K562 (cell line): ENCODE measurements around the gene C17orf78. TPM values are rescaled to one million over a fixed set of nuclear protein-coding genes. Genes with fewer than 3 reads are reported as not detected.
A peak's percentile ranks its signal among the peaks of the same experiment; 100 is the strongest.

Source experiments
- ATAC-seq: fragments of 200-7000 bp; cut with Tn5 transposase; 3 replicates; pipeline ENCODE4 v1.9.1; 2020; ENCODE audit warnings: moderate library complexity
- BruUV-seq: library from RNA; stranded (reverse); fragments of 400-500 nt; replicated peaks from 2 replicates; lab custom pipeline; 2021; lab: Mats Ljungman, UMichigan
- CTCF ChIA-PET: fragments of 300-600 bp; formaldehyde crosslinking; extraction: SDS; loops from one replicate; lab custom pipeline; 2021; ENCODE audit warnings: low intra/inter-chr PET ratio; lab: Yijun Ruan, JAX
- POLR2A ChIA-PET: fragments of 300-600, 350-650 bp; sonication (Branson Sonifier 250); formaldehyde crosslinking; extraction: SDS; loops from one replicate; lab custom pipeline; 2021; ENCODE audit warnings: antibody characterized with exemption, inconsistent platforms; lab: Yijun Ruan, JAX
- DNase-seq, 4 experiments: peaks; one replicate each; pipeline versions ENCODE4 v3.0.0 to v3.0.0-alpha.2; 2011 to 2018; ENCODE audit warnings: low spot score in 3 of 4, mixed read lengths in 3 of 4; ENCODE audit errors: extremely low read depth in 1 of 4
- FAIRE-seq: peaks from 2 replicates; lab custom pipeline; 2011; peaks lifted over from hg19 to GRCh38; lab: Jason Lieb, UNC
- H2AFZ ChIP-seq: 2 replicates; pipeline ENCODE4 v1.6.0; 2011; ENCODE audit warnings: low read depth, low read length, control low read depth, inconsistent platforms
- H3K27ac ChIP-seq: fragments of 200-600 bp; 3 replicates; pipeline ENCODE4 v1.8.0; 2011; ENCODE audit warnings: low read depth, mild to moderate bottlenecking, control low read depth, inconsistent platforms, low read length, moderate library complexity, mixed read lengths; ENCODE audit errors: extremely low read depth
- H3K27me3 ChIP-seq, 2 experiments: fragments of 300-600 bp in 1 of 2; 2 replicates in 1 of 2; 3 replicates in 1 of 2; pipeline versions ENCODE4 v1.6.0 to v1.8.0; 2011; ENCODE audit warnings: inconsistent platforms in 2 of 2, low read length in 2 of 2, mild to moderate bottlenecking in 1 of 2, mixed read lengths in 1 of 2, moderate library complexity in 1 of 2; ENCODE audit not compliant: control insufficient read depth in 2 of 2, insufficient read depth in 2 of 2
- H3K36me3 ChIP-seq: fragments of 300-600 bp; 3 replicates; pipeline ENCODE4 v1.8.0; 2011; ENCODE audit warnings: mild to moderate bottlenecking, low read length, inconsistent platforms; ENCODE audit not compliant: control insufficient read depth, insufficient read depth
- H3K4me1 ChIP-seq, 2 experiments: fragments of 200-600 bp in 1 of 2; replicated peaks in 1 of 2; 2 replicates in 1 of 2; 3 replicates in 1 of 2; pipeline versions ENCODE4 v1.5.1 to v1.8.0; 2011; ENCODE audit warnings: inconsistent platforms in 2 of 2, low read length in 2 of 2, mild to moderate bottlenecking in 1 of 2, mixed read lengths in 1 of 2, moderate library complexity in 1 of 2; ENCODE audit not compliant: control insufficient read depth in 2 of 2, insufficient read depth in 2 of 2
- H3K4me2 ChIP-seq: 2 replicates; pipeline ENCODE4 v1.6.1; 2011; ENCODE audit warnings: low read length, control low read depth, inconsistent platforms, mixed read lengths; ENCODE audit not compliant: insufficient read depth
- H3K4me3 ChIP-seq: fragments of 200-600 bp; sonication (generic), shearing (Covaris generic); 2 replicates; pipeline ENCODE4 v1.5.1; 2016; ENCODE audit warnings: control low read depth, inconsistent platforms
- H3K79me2 ChIP-seq: fragments of 200-600 bp; 3 replicates; pipeline ENCODE4 v1.8.0; 2011; ENCODE audit warnings: low read length, inconsistent platforms; ENCODE audit not compliant: control insufficient read depth, insufficient read depth
- H3K9ac ChIP-seq, 2 experiments: 2 replicates each; pipeline versions ENCODE4 v1.6.0 to v1.6.1; 2011; ENCODE audit warnings: low read depth in 2 of 2, low read length in 2 of 2, control low read depth in 1 of 2, inconsistent platforms in 1 of 2, mild to moderate bottlenecking in 1 of 2, mixed read lengths in 1 of 2; ENCODE audit not compliant: insufficient read depth in 1 of 2
- H3K9me1 ChIP-seq: one replicate; pipeline ENCODE4 v1.6.0; 2011; ENCODE audit warnings: inconsistent platforms, mild to moderate bottlenecking, low read length, moderate library complexity; ENCODE audit not compliant: control insufficient read depth, insufficient read depth
- H3K9me3 ChIP-seq: replicated peaks from 2 replicates; pipeline ENCODE4 v1.5.1; 2011; ENCODE audit warnings: low read depth, low read length, inconsistent platforms; ENCODE audit not compliant: control insufficient read depth, insufficient read depth
- H4K20me1 ChIP-seq: replicated peaks from 2 replicates; pipeline ENCODE4 v1.6.1; 2011; ENCODE audit warnings: low read length, inconsistent platforms, mixed read lengths; ENCODE audit not compliant: control insufficient read depth, insufficient read depth
- CEBPB ChIP-seq: fragments of 450-650 bp; IDR thresholded peaks from 2 replicates; pipeline ENCODE4 v1.6.1; 2016; ENCODE audit warnings: missing genetic modification characterization, missing compliant biosample characterization
- CEBPG ChIP-seq, 3 experiments: fragments of 200-800 bp in 1 of 3; sonication (Bioruptor generic) in 1 of 3; sonication (generic) in 1 of 3; formaldehyde crosslinking in 1 of 3; IDR thresholded peaks in 2 of 3; conservative IDR thresholded peaks in 1 of 3; 2 replicates each; pipeline versions ENCODE4 v1.6.1 to v1.8.0; 2016 to 2022; ENCODE audit warnings: missing compliant biosample characterization in 2 of 3, missing genetic modification characterization in 2 of 3, mild to moderate bottlenecking in 1 of 3, missing genetic modification reagents in 1 of 3
- FOS ChIP-seq: IDR thresholded peaks from 3 replicates; pipeline ENCODE4 v1.6.1; 2011; ENCODE audit not compliant: insufficient read length; ENCODE audit errors: extremely low read depth
- ID3 ChIP-seq, 2 experiments: fragments of 250-450 bp in 1 of 2; fragments of 450-650 bp in 1 of 2; sonication (Bioruptor Pico) in 1 of 2; IDR thresholded peaks; 2 replicates each; pipeline versions ENCODE4 v1.6.1 to v1.8.0; 2016 to 2021; ENCODE audit warnings: mild to moderate bottlenecking in 2 of 2, moderate library complexity in 2 of 2, missing compliant biosample characterization in 1 of 2, missing genetic modification characterization in 1 of 2
- PPARD ChIP-seq: fragments of 250-450 bp; sonication (Bioruptor Pico); IDR thresholded peaks from 2 replicates; pipeline ENCODE4 v1.8.0; 2022; ENCODE audit warnings: inconsistent platforms, mild to moderate bottlenecking, moderate library complexity
- RHOXF2B ChIP-seq: fragments of 250-450 bp; sonication (Bioruptor Pico); conservative IDR thresholded peaks from 2 replicates; pipeline ENCODE4 v1.5.1; 2021
- WGBS: fragments of 100-300 bp; shearing (Covaris generic); methylation state at CpG from one replicate; pipeline ENCODE4 v1.1.6; 2016; ENCODE audit warnings: low coverage, mixed read lengths; ENCODE audit not compliant: insufficient coverage; ENCODE audit errors: missing lambda C conversion rate; 5-methylcytosine and 5-hydroxymethylcytosine counted together
- in situ Hi-C: fragments of 300-500 bp; cut with MboI; formaldehyde crosslinking; loops from 4 replicates; pipeline ENCODE4 v1.15.0; 2018; ENCODE audit warnings: inconsistent platforms, mixed read lengths
- intact Hi-C: fragments of 100-400 bp; cut with micrococcal nuclease; formaldehyde crosslinking; loops from 2 replicates; pipeline ENCODE4 v1.14.2; 2022
- polyA plus RNA-seq, 8 experiments: library from polyadenylated mRNA; depleted of rRNA in 4 of 8; stranded (reverse) in 5 of 8; unstranded in 3 of 8; fragments of >200 nt; fragmentation: Nextera tagmentation in 2 of 8; fragmentation: Illumina TruSeq in 1 of 8; extraction: Ambion mirVana in 2 of 8; extraction: Trizol in 1 of 8; gene quantifications; 2 replicates each; pipeline versions ENCODE4 v1.2.1 to v1.2.3, GENCODE V29; 2011 to 2014; ENCODE audit warnings: inconsistent platforms in 1 of 8, missing spikeins in 1 of 8
- total RNA-seq, 7 experiments: library from RNA; depleted of rRNA in 6 of 7; stranded (reverse); fragments of >200 nt in 6 of 7; fragmentation: Illumina TruSeq in 2 of 7; extraction: Trizol in 2 of 7; gene quantifications; 2 replicates each; pipeline versions ENCODE4 v1.2.1 to v1.2.3, GENCODE V29; 2011 to 2021; ENCODE audit warnings: low replicate concordance in 1 of 7

C17orf78 gene
- total and polyA plus RNA-seq, 9 of the 15 experiments (the other 6 are each of a cell fraction or from before 2014, with no cell fraction given) = not detected

GRCh38 chr17:37360632-37361031 lies 15.2 kb upstream of the C17orf78 start:
- Histone ChIP-seq H3K27me3 (no peaks in the 10 kb centered on the region), H3K9me1 (no peaks in the 10 kb centered on the region), H3K4me1 (peaks cover 14 to 17% of the 10 kb centered on the region in 2 experiments), H3K9me3 (no peaks in the 10 kb centered on the region), H3K27ac (peak overlapping the region; percentile 97; the same call in 2 of the 3 replicates), H4K20me1 (no peaks in the 10 kb centered on the region), H2AFZ (peak overlapping the region; percentile 92), H3K9ac (peak overlapping the region in 1 of 2 experiments; percentile 92; a peak in 1 of 4 replicates), H3K36me3 (peaks cover 10% of the 10 kb centered on the region; the same call in 1 of the 3 replicates), H3K4me2 (no peak overlapping the region), H3K79me2 (peaks cover 36% of the 10 kb centered on the region), H3K4me3 (no peak overlapping the region)
- intact Hi-C loops = loop anchor here (10.0 kb wide), 1 partner anchor 76 kb away; no protein-coding TSS in a partner anchor
- FAIRE-seq (no peak), DNase-seq (no peak), ATAC-seq (no peak)
- in situ Hi-C loops = no loop called here
- BruUV-seq = no TSS peak
- ChIA-PET POLR2A (interaction anchor here (1.0 kb wide), 2 partner anchors 13 to 15 kb away, joined by 3 to 4 read pairs; partner anchors contain the start of gene C17orf78), CTCF (no interaction called here)
- WGBS = 51% methylated on average over 3 of the region's 3 CpGs
- TF ChIP-seq PPARD (CRISPR knock-in tag) = no peak
- no peak for TF ChIP-seq ID3 (CRISPR knock-in tag; IDR thresholded peaks at IDR 0.05)
- no peak for TF ChIP-seq ID3 (tag; IDR thresholded peaks at IDR 0.05)
- peak; percentile 73 for TF ChIP-seq CEBPB (tag)
- TF ChIP-seq FOS = no peak
- TF ChIP-seq RHOXF2B (CRISPR knock-in tag) = no peak
- no peak for TF ChIP-seq CEBPG (CRISPR knock-in tag; IDR thresholded peaks at IDR 0.05)
- peak; percentile 37 to 67; a peak in 2 of 4 replicates for TF ChIP-seq CEBPG (tag; conservative IDR thresholded peaks at IDR 0.05 in 1 of 2, IDR thresholded peaks at IDR 0.05 in 1 of 2)
